Adrenal gland (tissue), 5 donors: Measurements from ENCODE around the gene FSTL1.

Experiments
- POLR2A ChIP-seq, 2 donors: fragments of 450-650 bp; IDR thresholded peaks; one replicate each; pipeline ENCODE4 v1.6.1; 2017; ENCODE audit warnings: antibody characterized with exemption in 2 of 2, mild to moderate bottlenecking in 2 of 2, moderate library complexity in 1 of 2
- TF ChIP-seq, protein P1 (sequence below), 6 experiments: fragments of 450-650 bp in 4 of 6; fragments of 200-600 bp in 2 of 6; sonication (generic) in 1 of 6; IDR thresholded peaks; 1 replicate in 5 of 6; 2 replicates in 1 of 6; pipeline versions ENCODE4 v1.5.1 to v1.8.0; 2016 to 2021; ENCODE audit warnings: antibody characterized with exemption in 6 of 6, mild to moderate bottlenecking in 2 of 6, moderate library complexity in 1 of 6
- donor health status: DM: no; HTN: no; CAD: no.

DNA sequence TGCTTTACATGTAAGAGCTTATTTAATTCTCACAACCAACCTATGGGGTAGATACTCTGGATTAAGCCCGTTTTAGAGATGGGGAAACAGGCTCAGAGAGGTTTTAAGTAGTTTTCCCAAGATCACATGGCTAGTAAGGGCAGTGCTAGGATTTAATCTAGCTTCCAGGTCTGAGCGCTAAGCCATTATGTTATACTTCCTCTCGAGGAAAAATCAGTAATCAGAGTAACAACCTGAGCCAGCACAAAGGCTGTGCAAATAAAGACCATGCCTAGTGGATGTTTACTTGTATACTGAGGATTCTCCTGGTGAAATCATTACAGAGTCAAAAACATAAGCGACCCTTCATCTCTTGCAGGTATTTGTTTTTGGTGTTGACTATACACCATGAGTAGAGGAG lies 9.0 kb downstream of the FSTL1 start:
- TF ChIP-seq, protein P1, sequence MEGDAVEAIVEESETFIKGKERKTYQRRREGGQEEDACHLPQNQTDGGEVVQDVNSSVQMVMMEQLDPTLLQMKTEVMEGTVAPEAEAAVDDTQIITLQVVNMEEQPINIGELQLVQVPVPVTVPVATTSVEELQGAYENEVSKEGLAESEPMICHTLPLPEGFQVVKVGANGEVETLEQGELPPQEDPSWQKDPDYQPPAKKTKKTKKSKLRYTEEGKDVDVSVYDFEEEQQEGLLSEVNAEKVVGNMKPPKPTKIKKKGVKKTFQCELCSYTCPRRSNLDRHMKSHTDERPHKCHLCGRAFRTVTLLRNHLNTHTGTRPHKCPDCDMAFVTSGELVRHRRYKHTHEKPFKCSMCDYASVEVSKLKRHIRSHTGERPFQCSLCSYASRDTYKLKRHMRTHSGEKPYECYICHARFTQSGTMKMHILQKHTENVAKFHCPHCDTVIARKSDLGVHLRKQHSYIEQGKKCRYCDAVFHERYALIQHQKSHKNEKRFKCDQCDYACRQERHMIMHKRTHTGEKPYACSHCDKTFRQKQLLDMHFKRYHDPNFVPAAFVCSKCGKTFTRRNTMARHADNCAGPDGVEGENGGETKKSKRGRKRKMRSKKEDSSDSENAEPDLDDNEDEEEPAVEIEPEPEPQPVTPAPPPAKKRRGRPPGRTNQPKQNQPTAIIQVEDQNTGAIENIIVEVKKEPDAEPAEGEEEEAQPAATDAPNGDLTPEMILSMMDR (IDR thresholded peaks at IDR 0.05) = no peak
- TF ChIP-seq POLR2A (IDR thresholded peaks at IDR 0.05) = no peak
